Upper lobe of right lung (tissue), 1 donor: ENCODE measurements around the gene LARGE1. TPM values are rescaled to one million over a fixed set of nuclear protein-coding genes. Genes with fewer than 3 reads are reported as not detected.
"Not testable (repeated sequence)": the region's sequence is repeated elsewhere in the genome, so short reads cannot be mapped to it uniquely, and the experiment has no call there.

Experiments used
- ATAC-seq: fragments of 200-7000 bp; cut with Tn5 transposase; one replicate; pipeline ENCODE4 v1.9.1; 2020; ENCODE audit warnings: mild to moderate bottlenecking, moderate library complexity
- DNase-seq: peaks from one replicate; pipeline ENCODE4 v3.0.0-alpha.2; 2020
- H3K27ac ChIP-seq: fragments of 200-600 bp; one replicate; pipeline ENCODE4 v1.8.0; 2022
- H3K27me3 ChIP-seq: fragments of 200-600 bp; one replicate; pipeline ENCODE4 v1.8.0; 2022; ENCODE audit warnings: mild to moderate bottlenecking
- H3K36me3 ChIP-seq: fragments of 200-600 bp; one replicate; pipeline ENCODE4 v1.8.0; 2022
- H3K4me1 ChIP-seq: fragments of 200-600 bp; one replicate; pipeline ENCODE4 v1.8.0; 2022
- H3K4me3 ChIP-seq: fragments of 200-600 bp; one replicate; pipeline ENCODE4 v1.8.0; 2022; ENCODE audit warnings: mild to moderate bottlenecking
- H3K9me3 ChIP-seq: fragments of 200-600 bp; one replicate; pipeline ENCODE4 v1.8.0; 2022
- CTCF ChIP-seq: fragments of 200-600 bp; IDR thresholded peaks from one replicate; pipeline ENCODE4 v1.8.0; 2022; ENCODE audit warnings: antibody characterized with exemption
- intact Hi-C: fragments of 100-400 bp; cut with DNase I; formaldehyde crosslinking; loops from one replicate; pipeline ENCODE4 v1.11.0; 2022
- total RNA-seq: library from RNA; stranded (reverse); fragmentation: NEBNext Ultra II Directional; extraction: Animal tissue kit (Norgen Biotek cat#: 25700); gene quantifications from one replicate; pipeline ENCODE4 v1.2.1, GENCODE V29; 2021
- donor health status: DM: no; HTN: yes; CAD: no; lungs with severe emphysema.

Gene LARGE1
- total RNA-seq, 1 donor from 2014 or later, result 33.5 TPM

- Histone ChIP-seq H3K36me3 (no peaks in the 10 kb centered on the region), H3K27me3 (no peaks in the 10 kb centered on the region), H3K9me3 (peaks cover 6% of the 10 kb centered on the region), H3K27ac (no peak overlapping the region), H3K4me3 (no peak overlapping the region), H3K4me1 (no peaks in the 10 kb centered on the region)
- ATAC-seq (no peak), DNase-seq (no peak)
- no peak for TF ChIP-seq CTCF
- intact Hi-C loops, result no loop called here
Measured at GRCh38 chr22:33381531-33382406, 538.5 kb downstream of the LARGE1 start.

- Histone ChIP-seq H3K27ac (no peak overlapping the region), H3K36me3 (no peaks in the 10 kb centered on the region), H3K4me1 (no peaks in the 10 kb centered on the region), H3K4me3 (no peak overlapping the region), H3K27me3 (no peaks in the 10 kb centered on the region), H3K9me3 (peaks cover 6% of the 10 kb centered on the region)
- intact Hi-C loops, result no loop called here
- no peak for TF ChIP-seq CTCF
- DNase-seq (no peak), ATAC-seq (no peak)
Measured at GRCh38 chr22:33380789-33381530, 539.3 kb downstream of the LARGE1 start.

- ATAC-seq (no peak), DNase-seq (no peak)
- TF ChIP-seq CTCF, result no peak
- Histone ChIP-seq H3K9me3 (peaks cover 6% of the 10 kb centered on the region), H3K4me3 (no peak overlapping the region), H3K36me3 (no peaks in the 10 kb centered on the region), H3K27me3 (no peaks in the 10 kb centered on the region), H3K4me1 (no peaks in the 10 kb centered on the region), H3K27ac (no peak overlapping the region)
- intact Hi-C loops, result no loop called here
Measured at GRCh38 chr22:33379836-33380235, 540.4 kb downstream of the LARGE1 start.

- intact Hi-C loops, result no loop called here
- no peaks in the 10 kb centered on the region for H3K36me3 ChIP-seq
- ATAC-seq, result no peak
Measured at GRCh38 chr22:33372875-33373274, 547.4 kb downstream of the LARGE1 start.

GRCh38 chr22:33363256-33363655, 557.0 kb downstream of the LARGE1 start:
- DNase-seq, H3K9me3 ChIP-seq, H3K4me3 ChIP-seq, H3K27ac ChIP-seq, ATAC-seq, H3K27me3 ChIP-seq, H3K36me3 ChIP-seq, intact Hi-C loops, H3K4me1 ChIP-seq: not testable (repeated sequence)

More at GRCh38 chr22:33372875-33373274, 547.4 kb downstream of the LARGE1 start:
- Histone ChIP-seq H3K4me1 (no peaks in the 10 kb centered on the region), H3K27ac (no peak overlapping the region), H3K4me3 (no peak overlapping the region), H3K27me3 (no peaks in the 10 kb centered on the region), H3K9me3 (no peaks in the 10 kb centered on the region)
- TF ChIP-seq CTCF, result no peak
- no peak for DNase-seq

- ATAC-seq, result no peak
- no peaks in the 10 kb centered on the region for H3K4me1 ChIP-seq
- H3K27ac ChIP-seq, result no peak overlapping the region
- H3K36me3 ChIP-seq, result no peaks in the 10 kb centered on the region
- H3K9me3 ChIP-seq, result no peaks in the 10 kb centered on the region
- intact Hi-C loops, result no loop called here
- no peaks in the 10 kb centered on the region for H3K27me3 ChIP-seq
- no peak overlapping the region for H3K4me3 ChIP-seq
- DNase-seq, result no peak
- no peak for TF ChIP-seq CTCF
Measured at GRCh38 chr22:33362702-33363101, 557.6 kb downstream of the LARGE1 start.
